RPMI8226 (cell line): ENCODE measurements around the gene TICRR.

ENCODE experiments used
- DNase-seq: peaks from one replicate; pipeline ENCODE4 v3.0.0-alpha.2; 2015

Gene TICRR

DNA sequence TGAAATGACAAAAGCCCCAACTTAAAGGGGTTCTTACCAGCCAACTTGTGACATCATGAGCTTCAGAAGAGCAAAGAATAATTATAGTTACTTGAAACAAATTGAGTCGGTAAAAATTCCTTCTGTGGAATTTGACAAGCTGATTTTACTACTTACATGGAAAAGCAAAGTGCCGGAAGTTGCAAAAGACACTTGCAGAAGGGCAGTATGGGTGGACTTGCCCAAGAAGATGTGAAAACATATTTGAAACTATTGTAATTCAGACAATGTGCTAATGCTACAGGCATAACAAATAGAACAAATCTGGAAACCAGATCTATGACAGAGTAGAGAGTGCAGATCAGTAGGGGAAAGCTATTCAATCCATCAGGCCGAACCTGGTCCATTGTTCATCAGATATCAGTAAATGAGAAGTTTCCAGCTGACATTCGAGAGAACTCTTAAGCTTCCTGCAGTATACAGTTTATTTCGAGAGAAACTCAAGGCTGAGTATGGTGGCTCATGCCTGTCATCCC is 82.5 kb downstream of the TICRR start:
- DNase-seq: no peak

DNA sequence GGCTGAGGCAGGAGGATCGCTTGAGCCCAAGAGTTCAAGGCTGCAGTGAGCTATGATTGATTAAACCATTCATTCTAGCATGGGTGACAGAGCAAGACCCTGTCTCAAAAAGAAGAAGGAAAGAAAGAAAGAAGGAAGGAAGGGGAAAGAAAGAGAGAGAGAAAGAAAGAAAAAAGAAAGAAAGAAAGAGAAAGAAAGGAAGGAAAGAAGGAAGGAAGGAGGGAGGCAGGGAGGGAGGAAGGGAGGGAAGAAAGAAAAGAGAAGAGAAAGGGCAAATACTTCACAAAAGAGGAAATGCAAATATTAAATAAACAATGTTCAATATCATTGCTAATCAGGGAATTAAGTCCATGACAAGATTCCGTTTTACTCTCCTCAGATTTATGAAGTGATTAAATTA is 84.0 kb downstream of the TICRR start:
- DNase-seq: no peak

DNA sequence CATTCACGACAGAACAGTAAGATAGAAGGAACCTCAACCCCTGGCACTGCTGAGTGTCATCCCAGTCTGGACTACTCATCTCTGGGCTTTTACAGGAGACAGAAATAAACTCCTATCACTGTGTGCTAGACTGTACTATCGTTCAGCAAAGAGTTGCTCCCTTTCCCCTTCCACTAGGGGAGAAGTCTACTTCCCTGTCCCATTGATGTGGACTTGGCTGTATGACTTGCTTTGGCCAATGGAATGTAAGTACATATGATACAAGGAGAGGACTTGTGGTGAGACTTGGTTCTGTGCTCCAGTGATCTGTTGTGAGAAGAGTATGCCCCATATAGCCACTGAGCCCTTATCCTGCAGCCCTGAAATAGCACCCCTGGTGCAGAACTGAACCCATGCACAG is 85.3 kb downstream of the TICRR start:
- no peak for DNase-seq

DNA sequence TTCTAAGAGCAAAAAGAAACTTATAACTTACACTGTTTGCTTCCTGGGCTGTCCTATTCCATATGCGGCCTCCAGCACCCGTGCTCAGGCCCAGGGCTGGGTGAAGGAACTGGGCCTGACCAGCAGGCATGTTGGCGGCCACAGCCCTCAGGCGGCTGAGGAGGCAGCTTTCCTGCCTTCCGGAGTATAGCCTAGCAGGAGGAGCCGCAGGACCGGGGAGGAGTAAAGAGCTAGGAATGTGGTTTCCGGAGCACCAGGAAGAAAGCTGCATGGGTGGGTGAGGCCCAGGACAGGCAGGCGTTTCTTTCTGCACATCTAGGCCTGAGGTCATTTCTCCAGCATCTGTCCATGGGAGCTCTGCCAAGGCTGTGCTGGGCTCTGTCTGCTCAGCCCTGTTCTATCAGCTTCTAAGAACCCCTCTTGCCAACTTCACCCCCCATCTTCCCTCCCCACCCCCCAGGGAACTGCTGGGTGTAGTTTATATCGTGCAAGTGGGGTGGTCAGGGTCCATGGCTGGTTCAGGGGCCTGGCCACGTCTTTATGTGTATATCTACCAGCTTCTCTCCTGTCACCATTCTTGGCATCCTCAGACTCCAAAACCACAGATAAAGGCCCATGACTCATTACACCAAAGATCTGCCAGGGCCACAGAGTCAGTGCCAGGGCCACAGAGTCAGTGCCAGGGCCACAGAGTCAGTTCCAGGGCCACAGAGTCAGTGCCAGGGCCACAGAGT is 87.8 kb downstream of the TICRR start:
- DNase-seq: no peak

DNA sequence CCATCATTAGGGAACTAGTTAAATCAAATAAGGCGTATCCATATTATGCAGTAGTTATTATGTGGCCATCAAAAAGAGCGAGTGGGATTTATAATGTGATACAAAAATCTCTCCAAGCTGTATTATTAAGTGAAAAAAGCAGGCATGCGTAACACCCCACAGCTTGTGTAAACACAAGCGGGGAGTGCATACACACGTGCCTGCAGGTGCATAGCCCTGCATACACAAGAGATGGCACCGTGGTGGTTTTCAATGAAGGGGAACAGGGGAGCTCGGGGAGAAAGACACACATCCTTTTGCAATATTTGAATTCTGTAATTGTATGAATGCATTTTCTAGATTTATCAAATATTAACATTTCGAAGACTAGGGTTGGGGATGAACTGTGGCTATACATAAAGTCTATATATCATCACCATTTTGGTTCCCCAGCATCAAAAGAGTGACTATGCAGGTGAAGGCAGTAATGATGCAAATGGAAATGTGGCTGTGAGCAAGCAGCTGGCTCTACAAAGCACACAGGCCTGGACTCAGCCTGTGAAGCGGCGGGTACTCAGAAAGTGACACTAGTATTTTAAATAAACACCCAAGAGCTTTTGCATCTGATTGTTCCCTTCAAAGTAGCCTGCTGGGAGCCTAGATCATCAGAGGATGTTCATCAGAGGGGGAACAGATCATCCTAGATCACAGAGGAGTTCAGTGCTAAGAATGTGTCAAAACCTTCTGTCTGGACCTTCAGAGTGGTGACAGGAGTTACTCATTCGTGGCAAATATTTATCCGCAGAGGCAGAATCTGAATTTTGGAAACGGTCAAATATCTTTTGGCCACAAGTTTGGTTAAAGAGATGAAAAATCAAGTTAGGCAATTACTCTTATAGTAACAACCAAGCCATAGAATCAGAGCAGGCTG is 89.4 kb downstream of the TICRR start:
- DNase-seq: no peak

DNA sequence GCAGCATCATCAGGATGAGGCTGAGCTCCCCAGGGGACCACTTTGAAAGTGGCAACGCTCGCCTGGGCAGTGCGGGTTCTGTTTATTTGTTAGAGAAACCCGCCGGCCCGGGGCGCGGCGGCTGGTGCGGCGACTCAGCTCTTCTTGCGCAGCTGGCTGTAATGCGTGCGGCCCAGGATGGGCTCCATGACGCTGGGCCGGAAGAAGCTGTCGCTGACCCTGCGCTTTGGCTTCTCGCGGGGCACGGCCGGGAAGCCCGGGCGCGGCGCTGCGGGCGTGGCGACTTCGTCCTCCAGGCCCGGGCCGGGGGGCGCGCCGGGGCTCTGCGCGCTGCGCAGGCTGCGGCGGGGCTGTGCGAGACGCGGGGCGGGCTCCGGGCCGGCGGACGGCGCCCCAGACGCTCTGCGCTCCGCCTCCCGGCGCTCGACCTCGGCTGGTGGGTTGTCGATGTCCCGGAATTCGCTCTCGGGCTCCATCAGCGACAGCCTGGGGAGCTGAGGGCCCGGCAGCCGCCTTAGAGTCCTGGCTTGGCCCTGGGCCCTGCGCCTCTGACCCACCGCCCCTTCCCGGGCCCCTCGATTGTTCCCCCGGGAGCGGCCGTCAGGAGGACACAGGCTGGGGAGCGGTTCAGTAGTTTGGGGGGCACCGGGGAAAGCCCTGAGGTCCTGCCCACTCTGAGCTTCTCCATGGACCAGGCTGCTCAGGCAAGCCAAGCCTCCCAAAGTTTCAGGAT is 90.3 kb downstream of the TICRR start:
- peak; percentile 75 for DNase-seq

DNA sequence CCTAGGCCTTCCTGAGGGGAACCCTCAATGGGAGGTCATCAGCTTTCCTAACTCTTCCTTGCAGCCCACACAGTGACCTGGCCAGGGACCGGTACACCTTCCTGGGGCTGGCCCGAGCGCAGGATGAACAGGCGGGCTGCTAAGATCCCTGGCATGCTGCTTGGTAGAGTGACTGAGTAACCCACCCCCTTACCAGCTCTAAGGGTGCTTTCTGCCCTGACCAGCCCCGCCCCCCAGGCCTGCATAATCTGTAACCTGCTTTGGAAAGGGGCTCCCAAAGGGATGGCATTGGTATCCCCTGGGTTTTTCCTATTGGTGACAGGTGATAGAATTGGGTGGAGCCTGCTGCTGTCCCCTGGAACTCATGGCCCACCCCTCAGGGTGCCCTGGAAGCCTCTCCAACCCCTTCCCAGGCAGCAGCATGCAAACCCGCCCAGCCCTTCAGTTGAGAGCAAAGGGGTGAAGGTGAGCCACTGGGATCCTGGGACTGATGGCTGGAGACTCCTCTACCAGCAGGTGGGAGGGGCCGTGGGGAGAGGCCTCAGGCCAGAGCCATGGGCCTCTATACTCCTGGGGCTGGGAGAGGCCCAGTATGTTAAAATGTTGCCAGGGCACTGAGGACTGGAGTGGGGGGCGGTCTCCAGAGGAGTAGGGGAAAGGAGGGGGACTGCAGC is 91.1 kb downstream of the TICRR start:
- no peak for DNase-seq

DNA sequence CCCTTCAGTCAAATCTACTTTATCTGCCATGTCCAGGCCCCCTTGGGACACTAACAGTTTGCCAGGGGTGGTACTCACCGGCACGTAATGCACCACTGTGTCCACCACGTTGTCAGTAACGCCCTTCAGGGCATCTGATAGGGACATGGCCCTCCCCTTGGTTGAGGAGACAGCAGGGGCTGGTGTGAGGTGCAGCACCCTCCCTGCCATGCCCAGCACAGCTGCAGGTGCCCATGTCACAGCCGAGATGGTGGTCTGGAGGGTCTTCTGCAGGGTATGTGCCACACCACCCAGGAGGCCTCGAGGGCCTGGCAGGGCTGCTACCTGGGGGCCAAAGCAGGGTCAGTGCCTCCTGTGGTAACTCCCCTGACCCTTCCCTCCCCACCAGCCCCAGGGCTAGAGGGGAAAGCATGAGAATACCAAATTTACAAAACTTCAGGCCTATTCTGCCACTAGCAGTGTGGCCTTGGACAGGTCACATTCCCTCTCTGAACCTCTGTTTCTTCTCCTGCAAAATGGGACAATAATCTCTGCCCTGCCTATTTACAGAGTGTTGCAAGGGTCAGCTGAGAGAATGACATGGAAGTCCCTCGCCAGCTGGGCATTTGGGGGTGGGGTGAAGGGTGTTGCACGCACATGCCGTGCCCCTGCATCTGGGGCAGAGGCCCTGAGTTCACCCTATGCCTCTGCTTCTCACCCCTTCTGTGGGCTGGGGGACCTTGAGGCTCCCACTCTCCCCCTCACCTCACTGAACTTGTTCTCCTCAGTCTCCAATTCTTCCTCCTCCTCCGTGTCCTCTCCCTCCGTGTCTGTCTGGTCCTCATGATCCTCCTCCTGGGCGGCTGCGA is 91.8 kb downstream of the TICRR start:
- no peak for DNase-seq

DNA sequence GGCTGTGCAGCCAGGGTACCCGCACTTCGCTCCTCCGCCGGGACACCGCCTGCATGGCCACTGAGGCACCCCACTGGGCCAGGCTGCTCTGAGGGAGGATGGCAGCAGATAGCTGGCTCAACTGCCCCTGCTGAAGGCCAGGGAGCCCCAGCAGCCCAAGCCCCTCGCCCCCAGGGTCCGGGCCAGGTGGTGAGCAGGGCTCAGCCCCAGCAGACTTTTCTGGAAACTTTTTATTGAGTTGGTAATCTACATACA is 92.4 kb downstream of the TICRR start:
- no peak for DNase-seq

DNA sequence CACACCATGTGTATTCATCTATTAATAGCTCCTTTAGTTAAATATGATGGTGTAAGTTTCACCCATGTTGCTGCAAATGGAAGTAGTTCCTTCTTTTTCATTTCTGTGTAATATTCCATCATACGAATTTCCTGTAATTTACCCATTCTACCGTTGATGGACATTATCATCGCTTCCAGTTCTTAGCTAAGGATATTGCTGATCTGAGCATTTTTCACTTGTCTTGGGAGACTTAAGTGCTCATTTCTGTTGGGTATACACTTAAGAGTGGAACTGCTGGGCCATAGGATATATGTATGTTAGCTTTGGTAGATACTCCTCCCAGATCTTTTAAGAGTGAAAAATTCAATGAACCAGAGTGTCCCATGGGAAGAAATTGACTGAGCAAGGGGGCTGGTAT is 92.9 kb downstream of the TICRR start:
- DNase-seq: no peak

DNA sequence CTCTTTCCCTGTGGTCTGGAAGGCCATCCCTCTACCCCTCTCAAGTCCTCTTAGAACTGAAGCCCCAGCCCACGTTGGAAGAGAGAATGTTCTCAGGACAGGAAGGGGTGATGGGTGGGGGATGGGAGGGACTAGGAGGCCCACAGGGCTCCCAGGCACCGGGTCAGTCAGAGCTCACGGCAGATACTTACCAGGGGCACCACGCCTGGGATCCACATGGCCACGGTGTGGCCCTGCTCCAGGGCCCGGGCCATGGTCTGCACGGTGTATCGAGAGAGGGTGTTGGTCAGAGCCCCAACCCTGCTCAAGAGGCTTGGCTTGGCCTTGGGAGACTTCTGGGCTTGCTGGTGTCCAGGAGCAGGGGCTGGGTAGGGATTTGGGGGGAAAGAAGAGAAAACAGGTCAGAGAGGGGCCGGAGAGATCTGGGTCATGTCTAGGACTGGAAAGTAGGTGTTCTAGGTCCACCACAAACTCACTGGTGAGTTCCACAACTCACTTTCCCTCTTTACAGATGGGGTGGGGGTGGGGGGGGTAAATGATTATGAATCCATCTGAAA is 94.1 kb downstream of the TICRR start:
- DNase-seq: no peak

DNA sequence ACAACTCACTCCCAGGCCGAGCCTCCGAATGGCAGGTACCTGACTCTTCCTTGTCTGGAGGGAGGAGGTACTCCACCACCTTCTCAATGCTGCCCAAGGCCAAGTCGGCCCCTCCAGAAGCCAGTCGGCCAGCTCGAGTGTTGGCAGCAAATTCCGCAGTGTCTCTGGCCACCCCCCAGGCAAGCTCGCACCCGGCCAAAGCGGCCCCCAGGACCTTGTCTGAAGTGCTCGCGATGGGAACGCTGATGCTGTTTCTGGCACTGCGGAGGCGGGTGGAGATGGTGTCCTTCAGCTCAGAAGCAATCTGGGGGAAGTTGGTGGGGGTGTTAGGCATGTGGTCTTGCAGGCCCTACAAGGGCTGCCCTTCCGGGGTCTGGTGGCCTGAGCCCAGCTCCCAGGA is 94.7 kb downstream of the TICRR start:
- no peak for DNase-seq

DNA sequence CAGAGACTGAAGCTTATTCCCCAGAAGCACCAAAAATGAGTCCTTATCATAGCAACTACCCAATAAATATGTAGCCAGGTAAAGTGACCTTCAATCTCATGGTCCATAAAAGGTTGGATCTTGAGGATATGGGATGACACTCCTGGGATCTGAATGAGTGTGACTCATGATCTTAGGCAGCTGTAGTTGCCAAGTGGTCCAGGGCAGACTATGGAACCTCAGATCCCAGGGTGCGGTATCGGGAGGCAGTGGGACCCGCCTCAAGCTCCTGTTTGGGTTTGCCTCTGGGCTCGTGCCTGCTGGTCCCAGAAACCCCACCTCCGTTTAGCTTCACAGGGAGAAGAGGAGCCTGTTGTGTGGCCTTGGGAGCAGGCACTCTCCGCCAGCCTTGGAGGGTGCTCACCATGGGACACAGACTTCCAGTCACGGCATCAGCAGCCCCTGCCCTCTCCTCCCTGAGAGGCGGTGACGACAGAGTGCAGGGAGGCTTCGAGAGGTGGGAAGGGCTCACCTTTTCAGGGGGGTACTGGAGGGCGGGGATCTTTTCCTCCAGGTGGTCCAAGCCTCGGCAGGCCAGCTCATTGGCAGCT is 95.8 kb downstream of the TICRR start:
- DNase-seq: no peak

DNA sequence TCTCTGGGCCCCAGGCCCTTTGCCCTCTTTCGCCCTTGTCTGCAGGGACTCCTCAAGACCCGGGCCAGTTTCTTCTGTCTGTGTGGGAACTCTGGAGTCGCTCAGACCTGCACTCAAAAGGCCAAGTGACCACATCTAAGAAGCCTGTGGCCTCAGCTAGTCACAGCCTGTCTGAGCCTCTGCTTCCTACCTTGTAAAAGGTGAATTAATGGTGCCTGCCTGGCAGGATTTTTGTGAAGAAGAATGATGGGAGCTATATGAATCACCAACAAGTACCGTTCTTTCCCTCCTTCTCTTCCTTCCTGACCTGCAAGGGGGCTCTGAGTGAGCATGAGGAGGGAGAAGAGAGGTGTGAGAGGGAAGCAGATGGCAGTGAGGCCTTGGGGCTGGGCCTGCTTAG is 96.4 kb downstream of the TICRR start:
- DNase-seq: no peak

DNA sequence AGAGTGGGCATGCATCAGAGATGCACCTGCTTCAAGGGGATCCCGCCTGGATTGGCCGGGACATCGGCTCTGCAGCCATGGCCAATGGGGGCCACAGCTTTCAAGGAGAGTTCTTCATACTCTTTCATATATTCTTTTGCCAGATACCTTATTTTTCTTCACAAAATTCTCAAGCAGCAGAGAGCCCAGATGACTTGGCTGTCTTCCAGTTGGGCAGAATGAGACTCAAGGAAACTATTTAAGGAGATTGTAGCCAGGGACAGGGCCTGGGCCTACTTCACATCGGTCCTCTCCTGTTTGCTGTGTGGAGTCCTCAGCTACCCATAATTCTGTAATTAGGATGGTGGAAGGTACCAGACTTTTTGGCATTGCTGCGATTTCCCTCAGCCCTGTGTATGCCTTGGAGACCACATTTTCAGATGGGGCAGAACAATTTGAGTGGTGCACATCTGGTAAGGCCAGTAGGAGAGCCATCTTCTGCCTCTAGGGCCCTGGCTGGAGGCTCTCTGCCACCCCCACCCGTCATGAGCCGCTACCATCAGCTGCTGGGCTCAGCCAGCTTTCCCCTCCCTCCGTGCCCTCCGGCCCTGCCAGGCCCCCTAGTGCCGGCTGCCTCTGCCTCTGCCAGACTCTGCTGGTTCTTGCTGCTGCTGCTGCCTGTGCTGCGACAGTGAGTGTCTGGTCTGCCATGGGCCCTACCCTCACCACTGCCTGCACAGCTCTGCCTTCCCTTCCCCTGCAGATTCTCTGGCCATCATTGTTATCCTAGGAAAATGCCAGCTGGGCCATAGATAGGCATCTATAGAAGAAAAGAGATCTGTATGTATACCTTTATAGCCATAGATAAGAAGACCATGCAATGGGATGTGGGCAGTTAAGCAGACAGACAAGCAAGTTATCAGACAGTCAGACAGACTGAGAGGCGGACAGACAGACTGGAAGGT is 97.2 kb downstream of the TICRR start:
- no peak for DNase-seq

DNA sequence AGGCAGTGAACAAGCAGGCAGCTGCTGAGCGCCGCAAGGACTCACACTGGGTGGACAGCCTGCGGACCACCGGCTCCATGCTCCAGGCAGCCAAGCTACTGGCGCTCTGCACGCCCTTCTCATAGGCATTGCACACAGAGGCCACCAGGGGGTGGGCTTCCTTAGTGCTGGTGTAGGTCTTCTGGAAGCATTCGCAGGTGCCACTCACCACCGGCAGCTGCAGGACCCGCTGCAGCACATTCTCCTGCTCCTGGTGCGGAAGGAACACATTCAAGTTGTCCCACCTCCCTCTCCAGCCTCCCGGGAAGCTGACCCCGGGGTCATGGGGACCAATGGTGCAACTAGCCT is 97.9 kb downstream of the TICRR start:
- peak; percentile 83 for DNase-seq

DNA sequence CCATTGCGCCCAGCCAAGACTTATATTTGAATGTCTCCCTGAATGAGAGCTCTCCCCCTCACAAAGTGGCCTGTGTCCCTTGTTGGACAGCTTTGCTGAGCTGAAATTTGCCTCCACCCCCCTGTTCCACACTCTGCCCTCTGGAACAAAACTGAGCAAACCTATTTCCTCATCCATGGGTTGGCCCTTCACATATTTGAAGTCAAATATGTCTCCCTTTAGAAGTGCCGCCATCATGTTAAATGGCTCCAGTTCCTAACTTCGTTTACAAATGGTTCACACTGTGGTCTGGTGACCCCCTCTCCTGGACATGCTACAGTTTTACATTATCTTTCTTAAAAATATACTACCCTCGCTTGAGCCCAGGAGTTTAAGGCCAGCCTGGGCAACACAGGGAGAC is 99.3 kb downstream of the TICRR start:
- DNase-seq: no peak

DNA sequence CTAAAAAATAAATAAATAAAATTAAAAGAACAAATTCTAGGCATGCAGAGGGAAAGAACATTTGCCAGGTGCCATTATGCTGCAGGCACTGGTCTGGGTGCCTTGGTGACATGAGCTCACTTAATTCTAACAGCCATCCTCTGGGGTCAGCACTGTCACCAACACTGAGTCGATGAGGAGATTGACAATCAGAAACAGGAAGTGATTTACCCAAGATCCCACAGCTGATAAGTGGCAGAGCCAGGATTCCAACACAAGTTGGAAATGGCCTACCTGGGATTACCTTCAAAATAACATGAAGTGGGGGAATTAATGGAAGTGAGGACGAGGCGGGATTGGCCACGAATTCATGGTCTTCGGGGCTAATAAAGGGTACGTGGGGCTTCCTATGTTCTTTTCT is 100.3 kb downstream of the TICRR start:
- DNase-seq: no peak

DNA sequence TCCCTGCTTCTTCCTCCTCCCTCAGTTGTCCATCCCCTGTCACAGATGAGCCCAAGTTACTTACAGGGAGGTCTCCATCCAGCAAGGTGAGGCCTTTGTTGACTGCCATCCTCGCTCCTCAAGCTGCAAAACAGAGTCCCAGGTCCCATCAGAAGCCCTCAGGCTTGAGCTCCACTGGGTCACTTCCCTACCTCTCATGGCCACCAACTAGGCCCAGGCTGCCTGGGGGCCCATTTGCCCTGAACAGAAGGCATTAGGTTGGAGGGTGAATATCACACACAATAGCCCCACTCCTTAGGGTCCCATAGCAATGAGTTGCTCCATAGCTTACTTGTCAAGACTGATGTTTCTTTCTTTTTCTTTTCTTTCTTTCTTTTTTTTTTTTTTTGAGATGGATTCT is 102.1 kb downstream of the TICRR start:
- no peak for DNase-seq
